Uterus (tissue), 2 donors: ENCODE results near the gene RASA2.

Source experiments
- POLR2A ChIP-seq, 2 donors: fragments of 450-650 bp; IDR thresholded peaks; one replicate each; pipeline ENCODE4 v1.6.1; 2016; ENCODE audit warnings: antibody characterized with exemption in 2 of 2, mild to moderate bottlenecking in 1 of 2, moderate library complexity in 1 of 2
- TF ChIP-seq, protein P1 (sequence below), 4 experiments: fragments of 200-600 bp in 2 of 4; fragments of 450-650 bp in 2 of 4; sonication (generic) in 2 of 4; IDR thresholded peaks; one replicate each; pipeline ENCODE4 v1.5.1; 2016 to 2019; ENCODE audit warnings: antibody characterized with exemption in 4 of 4, mild to moderate bottlenecking in 2 of 4, moderate library complexity in 1 of 4

DNA sequence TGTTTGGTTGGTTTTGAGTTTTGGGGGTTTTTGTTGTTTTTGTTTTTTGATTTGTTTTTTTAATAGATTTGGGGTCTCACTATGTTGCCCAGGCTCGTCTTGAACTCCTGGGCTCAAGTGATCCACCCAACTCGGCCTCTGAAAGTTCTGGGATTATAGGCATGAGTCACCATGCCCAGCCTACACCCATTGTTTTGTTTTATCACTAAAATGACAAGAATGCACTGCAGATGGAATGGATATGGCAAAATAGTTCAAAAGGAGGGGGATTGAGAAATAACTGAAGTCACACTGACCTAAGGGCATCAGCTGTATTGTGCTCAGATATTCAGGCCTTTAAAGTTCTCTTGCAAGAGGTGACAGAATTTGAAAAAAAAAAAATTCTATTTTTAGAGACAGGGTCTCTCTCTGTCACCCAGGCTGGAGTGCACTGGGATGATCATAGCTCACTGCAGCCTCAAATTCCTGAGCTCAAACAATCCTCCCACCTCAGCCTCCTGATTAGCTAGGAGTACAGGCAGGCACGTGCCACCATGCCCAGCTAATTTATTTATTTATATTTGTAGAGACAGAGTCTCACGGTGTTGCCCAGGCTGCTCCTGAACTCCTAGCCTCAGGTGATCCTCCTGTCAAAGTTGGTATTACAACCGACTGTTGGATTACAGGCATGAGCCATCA, 4.4 kb upstream of the RASA2 start:
- TF ChIP-seq, protein P1, sequence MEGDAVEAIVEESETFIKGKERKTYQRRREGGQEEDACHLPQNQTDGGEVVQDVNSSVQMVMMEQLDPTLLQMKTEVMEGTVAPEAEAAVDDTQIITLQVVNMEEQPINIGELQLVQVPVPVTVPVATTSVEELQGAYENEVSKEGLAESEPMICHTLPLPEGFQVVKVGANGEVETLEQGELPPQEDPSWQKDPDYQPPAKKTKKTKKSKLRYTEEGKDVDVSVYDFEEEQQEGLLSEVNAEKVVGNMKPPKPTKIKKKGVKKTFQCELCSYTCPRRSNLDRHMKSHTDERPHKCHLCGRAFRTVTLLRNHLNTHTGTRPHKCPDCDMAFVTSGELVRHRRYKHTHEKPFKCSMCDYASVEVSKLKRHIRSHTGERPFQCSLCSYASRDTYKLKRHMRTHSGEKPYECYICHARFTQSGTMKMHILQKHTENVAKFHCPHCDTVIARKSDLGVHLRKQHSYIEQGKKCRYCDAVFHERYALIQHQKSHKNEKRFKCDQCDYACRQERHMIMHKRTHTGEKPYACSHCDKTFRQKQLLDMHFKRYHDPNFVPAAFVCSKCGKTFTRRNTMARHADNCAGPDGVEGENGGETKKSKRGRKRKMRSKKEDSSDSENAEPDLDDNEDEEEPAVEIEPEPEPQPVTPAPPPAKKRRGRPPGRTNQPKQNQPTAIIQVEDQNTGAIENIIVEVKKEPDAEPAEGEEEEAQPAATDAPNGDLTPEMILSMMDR (IDR thresholded peaks at IDR 0.05): no peak
- no peak for TF ChIP-seq POLR2A (IDR thresholded peaks at IDR 0.05)
